ENCODE data around the gene CGRRF1.

The CGRRF1 gene

DNA sequence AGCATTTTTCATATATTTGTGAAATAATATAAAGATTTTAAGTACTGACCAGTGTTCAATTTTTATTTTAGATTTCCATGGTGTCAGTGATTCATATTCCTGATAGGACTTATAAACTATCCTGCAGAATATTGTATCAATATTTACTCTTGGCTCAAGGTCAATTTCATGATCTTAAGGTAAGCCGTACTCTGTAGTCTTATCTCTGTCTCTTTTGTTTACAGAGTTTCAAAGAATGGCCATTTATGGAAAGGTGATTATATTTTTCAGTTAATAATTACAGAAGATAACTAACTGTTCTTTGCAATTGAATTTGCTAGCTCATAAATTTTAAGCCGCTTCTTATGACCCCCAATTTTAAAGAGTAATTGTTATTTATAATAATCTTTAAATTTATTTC, 27.9 kb downstream of the CGRRF1 start:
- no peak for DNase-seq (ENCODE audit: low spot score)
- H3K27ac ChIP-seq, result no peak overlapping the region
- no peak overlapping the region for H3K4me3 ChIP-seq
- TF ChIP-seq, protein P1, sequence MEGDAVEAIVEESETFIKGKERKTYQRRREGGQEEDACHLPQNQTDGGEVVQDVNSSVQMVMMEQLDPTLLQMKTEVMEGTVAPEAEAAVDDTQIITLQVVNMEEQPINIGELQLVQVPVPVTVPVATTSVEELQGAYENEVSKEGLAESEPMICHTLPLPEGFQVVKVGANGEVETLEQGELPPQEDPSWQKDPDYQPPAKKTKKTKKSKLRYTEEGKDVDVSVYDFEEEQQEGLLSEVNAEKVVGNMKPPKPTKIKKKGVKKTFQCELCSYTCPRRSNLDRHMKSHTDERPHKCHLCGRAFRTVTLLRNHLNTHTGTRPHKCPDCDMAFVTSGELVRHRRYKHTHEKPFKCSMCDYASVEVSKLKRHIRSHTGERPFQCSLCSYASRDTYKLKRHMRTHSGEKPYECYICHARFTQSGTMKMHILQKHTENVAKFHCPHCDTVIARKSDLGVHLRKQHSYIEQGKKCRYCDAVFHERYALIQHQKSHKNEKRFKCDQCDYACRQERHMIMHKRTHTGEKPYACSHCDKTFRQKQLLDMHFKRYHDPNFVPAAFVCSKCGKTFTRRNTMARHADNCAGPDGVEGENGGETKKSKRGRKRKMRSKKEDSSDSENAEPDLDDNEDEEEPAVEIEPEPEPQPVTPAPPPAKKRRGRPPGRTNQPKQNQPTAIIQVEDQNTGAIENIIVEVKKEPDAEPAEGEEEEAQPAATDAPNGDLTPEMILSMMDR (IDR thresholded peaks at IDR 0.05), result no peak

DNA sequence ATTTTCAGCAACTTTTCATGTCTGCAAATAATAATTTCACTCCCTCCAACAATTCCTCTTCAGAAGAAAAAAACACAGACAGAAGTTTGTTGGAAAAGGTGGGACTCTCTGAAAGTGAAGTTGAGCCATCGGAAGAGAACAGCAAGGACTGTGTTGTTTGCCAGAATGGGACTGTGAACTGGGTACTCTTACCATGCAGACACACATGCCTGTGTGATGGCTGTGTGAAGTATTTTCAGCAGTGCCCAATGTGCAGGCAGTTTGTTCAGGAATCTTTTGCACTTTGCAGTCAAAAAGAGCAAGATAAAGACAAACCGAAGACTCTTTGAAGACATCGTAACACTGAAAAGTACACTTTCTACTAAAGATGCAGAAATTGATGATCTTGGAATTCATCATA, 28.3 kb downstream of the CGRRF1 start:
- DNase-seq (ENCODE audit: low spot score), result no peak
- H3K4me3 ChIP-seq, result no peak overlapping the region
- H3K27ac ChIP-seq, result no peak overlapping the region
- TF ChIP-seq, protein P1 (IDR thresholded peaks at IDR 0.05), result no peak

DNA sequence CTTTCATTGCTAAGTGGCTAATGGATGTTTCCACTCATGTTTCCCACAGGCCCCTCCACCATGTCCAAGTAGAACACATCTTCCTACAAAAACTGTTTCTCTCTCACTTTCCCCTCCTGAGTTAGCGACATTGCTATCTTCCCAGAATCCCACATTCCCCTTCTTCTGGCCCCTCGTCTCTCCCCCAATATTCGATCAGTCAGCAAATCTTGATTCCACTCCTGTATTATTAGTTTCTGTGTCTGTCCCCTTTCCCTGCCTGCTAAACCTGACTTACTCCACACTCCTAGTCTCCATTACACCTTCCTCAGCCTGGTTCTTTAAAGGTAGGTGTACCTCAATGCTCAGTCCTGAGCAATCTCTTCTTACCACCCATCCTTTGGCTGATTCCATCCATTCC, 37.9 kb downstream of the CGRRF1 start:
- TF ChIP-seq, protein P1 (IDR thresholded peaks at IDR 0.05), result no peak

GRCh38 chr14:54548491-54548890, 38.8 kb downstream of the CGRRF1 start:
- no peak overlapping the region for H3K4me3 ChIP-seq
- DNase-seq (ENCODE audit: low spot score), result no peak
- H3K27ac ChIP-seq, result no peak overlapping the region
- TF ChIP-seq, protein P1 (IDR thresholded peaks at IDR 0.05), result no peak

More for the DNA sequence above, 37.9 kb downstream of the CGRRF1 start:
- H3K4me3 ChIP-seq, result no peak overlapping the region
- no peak for DNase-seq (ENCODE audit: low spot score)
- H3K27ac ChIP-seq, result no peak overlapping the region

DNA sequence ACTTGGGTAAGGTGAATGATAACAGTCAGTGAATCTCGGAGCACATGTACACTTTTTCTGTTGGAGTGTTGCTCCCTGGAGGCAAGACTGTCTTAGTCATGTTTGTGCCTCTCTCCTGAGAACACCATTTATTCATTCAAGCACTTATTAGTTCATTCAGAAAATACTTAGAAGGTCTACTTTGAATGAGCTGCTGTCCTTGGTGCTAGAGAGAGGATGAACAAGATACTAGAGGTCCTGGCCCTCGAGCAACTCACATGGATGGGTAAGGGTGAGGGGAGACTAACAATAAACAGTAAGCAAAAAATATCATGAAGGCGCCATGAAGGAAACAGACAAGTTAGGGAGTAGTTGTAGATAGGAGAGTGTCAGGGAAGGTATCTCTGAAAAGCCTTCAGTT, 40.2 kb downstream of the CGRRF1 start:
- no peak for DNase-seq (ENCODE audit: low spot score)
- Histone ChIP-seq H3K4me3 (no peak overlapping the region), H3K27ac (no peak overlapping the region)
- TF ChIP-seq, protein P1 (IDR thresholded peaks at IDR 0.05), result no peak

DNA sequence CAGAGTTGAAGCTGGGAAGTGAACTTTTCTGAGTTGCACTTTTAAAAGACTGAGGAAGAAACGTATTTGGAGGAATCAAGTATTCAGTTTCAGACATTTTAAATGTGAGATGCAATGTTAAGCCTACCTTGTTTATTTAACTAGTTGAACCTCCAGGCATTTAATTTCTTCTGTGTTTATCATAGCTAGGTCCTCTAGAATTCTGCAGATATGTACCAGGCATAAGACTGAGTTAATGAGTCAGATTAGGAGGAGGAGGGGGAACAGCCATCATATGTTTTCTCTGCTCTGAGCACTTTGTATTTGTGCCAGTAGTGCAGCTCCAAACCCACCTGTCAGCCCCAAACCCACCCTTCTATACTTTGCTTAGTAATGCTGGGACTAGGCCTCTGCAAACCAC, 40.8 kb downstream of the CGRRF1 start:
- TF ChIP-seq, protein P1 (IDR thresholded peaks at IDR 0.05), result no peak

GRCh38 chr14:54554401-54554800, 44.7 kb downstream of the CGRRF1 start:
- DNase-seq (ENCODE audit: low spot score), result no peak
- TF ChIP-seq, protein P1 (IDR thresholded peaks at IDR 0.05), result no peak
- Histone ChIP-seq H3K27ac (no peak overlapping the region), H3K4me3 (no peak overlapping the region)

More for the DNA sequence above, 40.8 kb downstream of the CGRRF1 start:
- Histone ChIP-seq H3K4me3 (no peak overlapping the region), H3K27ac (no peak overlapping the region)
- no peak for DNase-seq (ENCODE audit: low spot score)
